Effector memory CD4-positive, alpha-beta T cell (primary cell): ENCODE data around the gene KCNJ5.

Experiments used
- DNase-seq, 3 donors: peaks; one replicate each; pipeline ENCODE4 v3.0.0-alpha.2; 2020
- H3K27ac ChIP-seq: 2 replicates; pipeline ENCODE4 v1.7.0; 2013; ENCODE audit warnings: mild to moderate bottlenecking, low read length, moderate library complexity; ENCODE audit not compliant: insufficient read depth, poor library complexity, severe bottlenecking
- H3K27me3 ChIP-seq: replicated peaks from 2 replicates; pipeline ENCODE4 v1.7.0; 2013; ENCODE audit warnings: mild to moderate bottlenecking, low read length; ENCODE audit not compliant: insufficient read depth, control insufficient read depth, poor library complexity, severe bottlenecking
- H3K36me3 ChIP-seq: 2 replicates; pipeline ENCODE4 v1.7.0; 2013; ENCODE audit warnings: mild to moderate bottlenecking, low read length, moderate library complexity; ENCODE audit not compliant: control insufficient read depth, insufficient read depth
- H3K4me1 ChIP-seq: 2 replicates; pipeline ENCODE4 v1.7.0; 2013; ENCODE audit warnings: low read length, mild to moderate bottlenecking; ENCODE audit not compliant: control insufficient read depth, insufficient read depth, poor library complexity, severe bottlenecking
- H3K4me3 ChIP-seq: 2 replicates; pipeline ENCODE4 v1.7.0; 2013; ENCODE audit warnings: low read length, low read depth, mild to moderate bottlenecking; ENCODE audit not compliant: insufficient read depth, poor library complexity, severe bottlenecking
- H3K9me3 ChIP-seq: 2 replicates; pipeline ENCODE4 v1.7.0; 2013; ENCODE audit warnings: mild to moderate bottlenecking, low read length, moderate library complexity; ENCODE audit not compliant: control insufficient read depth

The KCNJ5 gene

GRCh38 chr11:128967578-128967977 is 76.4 kb downstream of the KCNJ5 start:
- no peak for DNase-seq
- Histone ChIP-seq H3K36me3 (no peaks in the 10 kb centered on the region), H3K4me1 (no peaks in the 10 kb centered on the region), H3K27ac (no peak overlapping the region), H3K4me3 (no peak overlapping the region), H3K9me3 (no peaks in the 10 kb centered on the region), H3K27me3 (no peaks in the 10 kb centered on the region)

- H3K9me3 ChIP-seq: no peaks in the 10 kb centered on the region
- H3K27me3 ChIP-seq: no peaks in the 10 kb centered on the region
- no peak overlapping the region for H3K27ac ChIP-seq
- H3K4me1 ChIP-seq: no peaks in the 10 kb centered on the region
- H3K36me3 ChIP-seq: no peaks in the 10 kb centered on the region
- no peak for DNase-seq
- no peak overlapping the region for H3K4me3 ChIP-seq
Observed at GRCh38 chr11:128968916-128969315, 77.8 kb downstream of the KCNJ5 start.
